SK-N-SH (cell line): Measurements from ENCODE around the gene AWAT1. TPM values are rescaled to one million over a fixed set of nuclear protein-coding genes. Genes with fewer than 3 reads are reported as not detected.
"Not testable (repeated sequence)": the region's sequence is repeated elsewhere in the genome, so short reads cannot be mapped to it uniquely, and the experiment has no call there.

Experiments
- CTCF ChIA-PET: fragments of 300-600, 350-600 bp; formaldehyde crosslinking; extraction: SDS; loops from one replicate; lab custom pipeline; 2021; lab: Yijun Ruan, JAX
- POLR2A ChIA-PET: fragments of 350-600 bp; sonication (Branson Sonifier 250); formaldehyde crosslinking; extraction: SDS; loops from one replicate; lab custom pipeline; 2020; ENCODE audit warnings: antibody characterized with exemption, inconsistent platforms; lab: Yijun Ruan, JAX
- DNase-seq: peaks from one replicate; pipeline ENCODE4 v3.0.0; 2012
- H2AFZ ChIP-seq: fragments of 200-600 bp; sonication (generic); 2 replicates; pipeline ENCODE4 v1.8.1; 2016; ENCODE audit warnings: antibody characterized with exemption, mild to moderate bottlenecking, low read depth
- H3F3A ChIP-seq: fragments of 200-600 bp; sonication (generic); replicated peaks from 2 replicates; pipeline ENCODE3; 2016; ENCODE audit warnings: antibody characterized with exemption, mild to moderate bottlenecking; ENCODE audit not compliant: insufficient read depth
- H3K27ac ChIP-seq, 2 experiments: fragments of 200-500 bp in 1 of 2; fragments of 200-600 bp in 1 of 2; sonication (Bioruptor generic) in 1 of 2; sonication (generic), shearing (Covaris generic) in 1 of 2; 2 replicates each; pipeline versions ENCODE4 v1.5.1 to v1.6.1; 2014 to 2016; ENCODE audit warnings: low read depth in 2 of 2, inconsistent platforms in 1 of 2, low read length in 1 of 2, mild to moderate bottlenecking in 1 of 2, mixed read lengths in 1 of 2
- H3K27me3 ChIP-seq: fragments of 200-600 bp; sonication (generic), shearing (Covaris generic); 2 replicates; pipeline ENCODE4 v1.6.1; 2016; ENCODE audit warnings: mixed run types; ENCODE audit not compliant: insufficient read depth
- H3K36me3 ChIP-seq, 2 experiments: fragments of 200-500 bp in 1 of 2; fragments of 200-600 bp in 1 of 2; sonication (Bioruptor generic) in 1 of 2; sonication (generic) in 1 of 2; replicated peaks in 1 of 2; 2 replicates each; pipeline versions ENCODE3 to v1.5.1; 2014 to 2016; ENCODE audit warnings: low read length in 1 of 2, mild to moderate bottlenecking in 1 of 2; ENCODE audit not compliant: insufficient read depth in 2 of 2, control insufficient read depth in 1 of 2
- H3K4me1 ChIP-seq, 2 experiments: fragments of 200-500 bp in 1 of 2; fragments of 200-600 bp in 1 of 2; sonication (Bioruptor generic) in 1 of 2; sonication (generic), shearing (Covaris generic) in 1 of 2; 2 replicates each; pipeline versions ENCODE4 v1.5.1 to v1.6.1; 2014 to 2016; ENCODE audit warnings: low read depth in 1 of 2, low read length in 1 of 2, mixed run types in 1 of 2; ENCODE audit not compliant: insufficient read depth in 2 of 2, control insufficient read depth in 1 of 2
- H3K4me2 ChIP-seq: fragments of 200-600 bp; sonication (generic), shearing (Covaris generic); 2 replicates; pipeline ENCODE4 v1.6.1; 2017; ENCODE audit warnings: mixed run types
- H3K4me3 ChIP-seq, 2 experiments: fragments of 200-500 bp in 1 of 2; fragments of 200-600 bp in 1 of 2; sonication (Bioruptor generic) in 1 of 2; sonication (generic), shearing (Covaris generic) in 1 of 2; 2 replicates each; pipeline versions ENCODE4 v1.5.1 to v1.8.1; 2014 to 2016; ENCODE audit warnings: low read depth in 2 of 2, inconsistent platforms in 1 of 2, low read length in 1 of 2, mild to moderate bottlenecking in 1 of 2, mixed read lengths in 1 of 2, moderate library complexity in 1 of 2
- H3K79me2 ChIP-seq: fragments of 200-600 bp; sonication (generic); 2 replicates; pipeline ENCODE4 v1.8.1; 2017; ENCODE audit warnings: mild to moderate bottlenecking; ENCODE audit not compliant: insufficient read depth
- H3K9ac ChIP-seq: fragments of 200-600 bp; sonication (generic); 2 replicates; pipeline ENCODE4 v1.6.1; 2017; ENCODE audit warnings: mixed run types
- H3K9me2 ChIP-seq: fragments of 200-600 bp; sonication (generic); 2 replicates; pipeline ENCODE4 v1.6.1; 2017; ENCODE audit warnings: mixed run types
- H3K9me3 ChIP-seq: fragments of 200-600 bp; sonication (generic); 2 replicates; pipeline ENCODE4 v1.6.1; 2017; ENCODE audit warnings: mixed run types, mild to moderate bottlenecking, moderate library complexity
- H4K20me1 ChIP-seq: fragments of 200-600 bp; sonication (generic); 2 replicates; pipeline ENCODE4 v1.6.1; 2017; ENCODE audit warnings: mild to moderate bottlenecking, mixed run types; ENCODE audit not compliant: insufficient read depth
- CHD2 ChIP-seq: fragments of 150-350 bp; IDR thresholded peaks from 2 replicates; pipeline ENCODE4 v1.6.1; 2018; ENCODE audit warnings: low read length; ENCODE audit not compliant: partially characterized antibody
- ELF1 ChIP-seq: IDR thresholded peaks from 2 replicates; pipeline ENCODE4 v1.4.0; 2012
- FOSL2 ChIP-seq: IDR thresholded peaks from 2 replicates; pipeline ENCODE4 v1.4.0; 2012; ENCODE audit warnings: low read depth, mild to moderate bottlenecking, moderate library complexity, borderline replicate concordance
- FOXJ3 ChIP-seq: sonication (generic); formaldehyde crosslinking; IDR thresholded peaks from 2 replicates; pipeline ENCODE4 v1.5.1; 2020; ENCODE audit warnings: mild to moderate bottlenecking, missing genetic modification reagents
- FOXM1 ChIP-seq: IDR thresholded peaks from 2 replicates; pipeline ENCODE4 v1.4.0; 2012; ENCODE audit warnings: low read depth, mild to moderate bottlenecking
- MXI1 ChIP-seq: IDR thresholded peaks from 2 replicates; pipeline ENCODE4 v1.6.1; 2012; ENCODE audit warnings: mild to moderate bottlenecking, low read depth, low read length, improper control_type of control experiment
- NFIC ChIP-seq: IDR thresholded peaks from 2 replicates; pipeline ENCODE4 v1.4.0; 2012; ENCODE audit warnings: borderline replicate concordance
- RCOR1 ChIP-seq: fragments of 150-350 bp; IDR thresholded peaks from 2 replicates; pipeline ENCODE4 v1.6.1; 2017; ENCODE audit warnings: antibody characterized with exemption, low read length
- SMC3 ChIP-seq: IDR thresholded peaks from 2 replicates; pipeline ENCODE4 v1.6.1; 2012; ENCODE audit warnings: low read depth, low read length, improper control_type of control experiment
- YY1 ChIP-seq: IDR thresholded peaks from 2 replicates; pipeline ENCODE4 v1.4.0; 2012; ENCODE audit warnings: low read depth, mild to moderate bottlenecking
- WGBS: methylation state at CpG from one replicate; pipeline ENCODE4 v1.1.6; 2017; ENCODE audit warnings: low lambda C conversion rate; 5-methylcytosine and 5-hydroxymethylcytosine counted together
- polyA plus RNA-seq, 3 experiments: library from polyadenylated mRNA; depleted of rRNA; stranded (reverse); fragments of >200 nt; gene quantifications; 2 replicates each; pipeline ENCODE4 v1.2.3, GENCODE V29; 2012
- TF ChIP-seq, protein P1 (sequence below): fragments of 150-350 bp; IDR thresholded peaks from 2 replicates; pipeline ENCODE4 v1.6.1; 2016; ENCODE audit warnings: mild to moderate bottlenecking, low read depth, low read length
- TF ChIP-seq, protein P2 (sequence below): IDR thresholded peaks from 2 replicates; pipeline ENCODE4 v1.6.1; 2012; ENCODE audit warnings: mild to moderate bottlenecking, low read depth, low read length, moderate library complexity
- TF ChIP-seq, protein P3 (sequence below): fragments of 150-350 bp; IDR thresholded peaks from 2 replicates; pipeline ENCODE4 v1.6.1; 2017; ENCODE audit warnings: antibody characterized with exemption, low read length, low read depth, borderline replicate concordance

Gene AWAT1
- polyA plus RNA-seq, 1 of the 3 experiments (the other 2 are of a cell fraction), result not detected

DNA sequence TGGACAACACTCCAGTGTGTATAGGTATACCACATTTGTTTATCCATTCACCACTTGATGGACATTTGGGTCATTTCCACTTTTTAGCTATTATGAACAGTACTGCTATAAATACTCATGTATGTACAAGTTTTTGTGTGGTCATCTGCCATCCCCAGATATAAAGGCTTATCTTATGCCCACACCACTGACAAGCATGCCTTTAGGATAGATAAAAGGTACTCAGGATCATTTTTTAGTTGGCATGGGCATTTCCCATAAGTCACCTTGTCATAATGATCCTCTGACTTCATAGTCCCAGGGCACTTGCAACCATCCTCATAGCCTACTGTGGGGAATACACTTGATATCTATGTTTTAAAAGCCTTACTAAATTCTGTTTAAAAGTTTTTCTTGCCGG, 6.3 kb downstream of the AWAT1 start:
- TF ChIP-seq, protein P1, sequence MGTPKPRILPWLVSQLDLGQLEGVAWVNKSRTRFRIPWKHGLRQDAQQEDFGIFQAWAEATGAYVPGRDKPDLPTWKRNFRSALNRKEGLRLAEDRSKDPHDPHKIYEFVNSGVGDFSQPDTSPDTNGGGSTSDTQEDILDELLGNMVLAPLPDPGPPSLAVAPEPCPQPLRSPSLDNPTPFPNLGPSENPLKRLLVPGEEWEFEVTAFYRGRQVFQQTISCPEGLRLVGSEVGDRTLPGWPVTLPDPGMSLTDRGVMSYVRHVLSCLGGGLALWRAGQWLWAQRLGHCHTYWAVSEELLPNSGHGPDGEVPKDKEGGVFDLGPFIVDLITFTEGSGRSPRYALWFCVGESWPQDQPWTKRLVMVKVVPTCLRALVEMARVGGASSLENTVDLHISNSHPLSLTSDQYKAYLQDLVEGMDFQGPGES, result no peak
- TF ChIP-seq NFIC (no peak), YY1 (no peak), RCOR1 (no peak), FOSL2 (no peak), CHD2 (no peak), ELF1 (no peak)
- POLR2A ChIA-PET, result no interaction called here

DNA sequence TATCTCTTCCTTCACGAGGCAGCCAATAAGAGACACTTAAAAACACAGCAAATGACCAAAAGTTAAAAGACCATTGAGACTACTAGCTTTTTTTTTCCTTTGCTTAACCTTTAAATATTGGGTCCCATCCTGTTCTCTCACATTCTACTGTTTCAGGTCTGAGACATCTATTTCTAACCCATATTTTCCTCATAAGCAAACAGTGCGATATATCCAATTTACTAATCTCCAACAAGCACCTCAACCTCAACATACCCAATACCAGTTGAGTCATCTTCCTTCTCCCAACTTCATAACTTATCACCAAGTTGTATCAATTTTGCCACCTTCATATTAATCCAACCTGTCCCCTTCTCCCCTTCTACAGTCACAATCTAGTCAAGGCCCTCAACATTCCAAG, 7.0 kb downstream of the AWAT1 start:
- CTCF ChIA-PET, result no interaction called here
- Histone ChIP-seq H3K4me1 (no peaks in the 10 kb centered on the region), H3F3A (no peaks in the 10 kb centered on the region), H3K36me3 (no peaks in the 10 kb centered on the region), H2AFZ (no peak overlapping the region), H3K27ac (no peak overlapping the region), H3K9me2 (no peaks in the 10 kb centered on the region), H3K9ac (no peak overlapping the region), H4K20me1 (no peaks in the 10 kb centered on the region), H3K27me3 (peaks cover 10% of the 10 kb centered on the region; the same call in 1 of the 2 replicates), H3K9me3 (no peaks in the 10 kb centered on the region), H3K4me3 (no peak overlapping the region), H3K79me2 (no peaks in the 10 kb centered on the region), H3K4me2 (no peak overlapping the region)
- DNase-seq, result no peak
- 14% methylated on average over 2 of the region's 2 CpGs for WGBS
- TF ChIP-seq SMC3 (no peak), MXI1 (no peak), CHD2 (no peak), NFIC (no peak), RCOR1 (no peak), FOXJ3 (CRISPR knock-in tag) (no peak), FOXM1 (no peak)
- TF ChIP-seq, protein P2, sequence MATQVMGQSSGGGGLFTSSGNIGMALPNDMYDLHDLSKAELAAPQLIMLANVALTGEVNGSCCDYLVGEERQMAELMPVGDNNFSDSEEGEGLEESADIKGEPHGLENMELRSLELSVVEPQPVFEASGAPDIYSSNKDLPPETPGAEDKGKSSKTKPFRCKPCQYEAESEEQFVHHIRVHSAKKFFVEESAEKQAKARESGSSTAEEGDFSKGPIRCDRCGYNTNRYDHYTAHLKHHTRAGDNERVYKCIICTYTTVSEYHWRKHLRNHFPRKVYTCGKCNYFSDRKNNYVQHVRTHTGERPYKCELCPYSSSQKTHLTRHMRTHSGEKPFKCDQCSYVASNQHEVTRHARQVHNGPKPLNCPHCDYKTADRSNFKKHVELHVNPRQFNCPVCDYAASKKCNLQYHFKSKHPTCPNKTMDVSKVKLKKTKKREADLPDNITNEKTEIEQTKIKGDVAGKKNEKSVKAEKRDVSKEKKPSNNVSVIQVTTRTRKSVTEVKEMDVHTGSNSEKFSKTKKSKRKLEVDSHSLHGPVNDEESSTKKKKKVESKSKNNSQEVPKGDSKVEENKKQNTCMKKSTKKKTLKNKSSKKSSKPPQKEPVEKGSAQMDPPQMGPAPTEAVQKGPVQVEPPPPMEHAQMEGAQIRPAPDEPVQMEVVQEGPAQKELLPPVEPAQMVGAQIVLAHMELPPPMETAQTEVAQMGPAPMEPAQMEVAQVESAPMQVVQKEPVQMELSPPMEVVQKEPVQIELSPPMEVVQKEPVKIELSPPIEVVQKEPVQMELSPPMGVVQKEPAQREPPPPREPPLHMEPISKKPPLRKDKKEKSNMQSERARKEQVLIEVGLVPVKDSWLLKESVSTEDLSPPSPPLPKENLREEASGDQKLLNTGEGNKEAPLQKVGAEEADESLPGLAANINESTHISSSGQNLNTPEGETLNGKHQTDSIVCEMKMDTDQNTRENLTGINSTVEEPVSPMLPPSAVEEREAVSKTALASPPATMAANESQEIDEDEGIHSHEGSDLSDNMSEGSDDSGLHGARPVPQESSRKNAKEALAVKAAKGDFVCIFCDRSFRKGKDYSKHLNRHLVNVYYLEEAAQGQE, result no peak
- TF ChIP-seq, protein P3, sequence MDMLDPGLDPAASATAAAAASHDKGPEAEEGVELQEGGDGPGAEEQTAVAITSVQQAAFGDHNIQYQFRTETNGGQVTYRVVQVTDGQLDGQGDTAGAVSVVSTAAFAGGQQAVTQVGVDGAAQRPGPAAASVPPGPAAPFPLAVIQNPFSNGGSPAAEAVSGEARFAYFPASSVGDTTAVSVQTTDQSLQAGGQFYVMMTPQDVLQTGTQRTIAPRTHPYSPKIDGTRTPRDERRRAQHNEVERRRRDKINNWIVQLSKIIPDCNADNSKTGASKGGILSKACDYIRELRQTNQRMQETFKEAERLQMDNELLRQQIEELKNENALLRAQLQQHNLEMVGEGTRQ, result no peak
- POLR2A ChIA-PET, result no interaction called here

More for the DNA sequence above, 6.3 kb downstream of the AWAT1 start:
- DNase-seq, result no peak
- H3K9ac ChIP-seq, result no peak overlapping the region
- no peaks in the 10 kb centered on the region for H3K4me1 ChIP-seq
- H3K36me3 ChIP-seq, result no peaks in the 10 kb centered on the region
- 60% methylated on average over 1 of the region's 1 CpG for WGBS
- H3K9me2 ChIP-seq, result no peaks in the 10 kb centered on the region
- H3K27ac ChIP-seq, result no peak overlapping the region
- no peaks in the 10 kb centered on the region for H3K79me2 ChIP-seq
- H4K20me1 ChIP-seq, result no peaks in the 10 kb centered on the region
- CTCF ChIA-PET, result interaction anchor here (0.5 kb wide), 1 partner anchor 249 kb away, joined by 3 read pairs; no protein-coding TSS in a partner anchor
- H3K4me3 ChIP-seq, result no peak overlapping the region
- no peak overlapping the region for H2AFZ ChIP-seq
- H3K9me3 ChIP-seq, result no peaks in the 10 kb centered on the region
- no peak overlapping the region for H3K4me2 ChIP-seq
- H3K27me3 ChIP-seq, result peaks cover 16% of the 10 kb centered on the region; the same call in 1 of the 2 replicates
- no peaks in the 10 kb centered on the region for H3F3A ChIP-seq

DNA sequence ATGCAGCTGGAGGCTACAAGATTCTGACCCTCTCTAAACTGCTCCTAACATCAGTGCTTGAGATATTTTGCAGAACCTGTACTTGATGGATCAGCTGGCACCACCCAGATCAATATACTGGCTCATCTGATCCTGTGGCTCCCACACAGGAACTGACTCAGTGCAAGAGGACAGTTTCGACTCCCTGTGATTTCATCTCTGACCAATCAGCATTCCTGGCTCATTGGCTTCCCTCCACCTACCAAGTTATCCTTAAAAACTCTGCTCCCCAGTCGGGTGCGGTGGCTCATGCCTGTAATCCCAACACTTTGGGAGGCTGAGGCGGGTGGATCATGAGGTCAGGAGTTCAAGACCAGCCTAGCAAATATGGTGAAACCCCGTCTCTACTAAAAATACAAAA, 9.1 kb downstream of the AWAT1 start:
- H3K79me2 ChIP-seq, H4K20me1 ChIP-seq, POLR2A ChIA-PET, H3K9ac ChIP-seq, DNase-seq, H3K9me2 ChIP-seq, H3K27me3 ChIP-seq, H3K27ac ChIP-seq, H3F3A ChIP-seq, H3K4me1 ChIP-seq, H3K4me2 ChIP-seq, CTCF ChIA-PET, H2AFZ ChIP-seq, H3K9me3 ChIP-seq, H3K4me3 ChIP-seq, H3K36me3 ChIP-seq: not testable (repeated sequence)
- WGBS, result 0% methylated on average over 5 of the region's 5 CpGs
